Epithelial cell of prostate (primary cell): ENCODE data around the gene IRAK3.

Experiments used
- DNase-seq: peaks from one replicate; pipeline ENCODE4 v3.0.0-alpha.2; 2011; ENCODE audit warnings: low read depth, low spot score
- H3K27ac ChIP-seq: fragments of 450-650 bp; 2 replicates; pipeline ENCODE4 v1.5.1; 2017; ENCODE audit warnings: mild to moderate bottlenecking

Gene IRAK3

GRCh38 chr12:66188584-66189485 lies at the start of gene IRAK3:
Gene IRAK3 (plus strand): TSS chr12:66189214. CDS start chr12:66189300, 86 bp downstream.
- no peak for DNase-seq
- no peak within 1 kb of the TSS for H3K27ac ChIP-seq

GRCh38 chr12:66139328-66139727 lies 49.7 kb upstream of the IRAK3 start:
- no peak for DNase-seq
- H3K27ac ChIP-seq = no peak overlapping the region

- DNase-seq = no peak
- no peak overlapping the region for H3K27ac ChIP-seq
These were observed 48.3 kb upstream of the IRAK3 start for GRCh38 chr12:66140731-66141130.

GRCh38 chr12:66141299-66141698 lies 47.7 kb upstream of the IRAK3 start:
- no peak overlapping the region for H3K27ac ChIP-seq
- no peak for DNase-seq

GRCh38 chr12:66142826-66143225 lies 46.2 kb upstream of the IRAK3 start:
- no peak overlapping the region for H3K27ac ChIP-seq
- DNase-seq = no peak

GRCh38 chr12:66143868-66144267 lies 45.1 kb upstream of the IRAK3 start:
- DNase-seq = no peak
- H3K27ac ChIP-seq = no peak overlapping the region

GRCh38 chr12:66144791-66145754 lies 43.9 kb upstream of the IRAK3 start:
- no peak for DNase-seq
- peak overlapping the region; percentile 47 for H3K27ac ChIP-seq

- no peak overlapping the region for H3K27ac ChIP-seq
- DNase-seq = no peak
These were observed 39.2 kb upstream of the IRAK3 start for GRCh38 chr12:66149702-66150398.

GRCh38 chr12:66152732-66153131 lies 36.3 kb upstream of the IRAK3 start:
- H3K27ac ChIP-seq = no peak overlapping the region
- no peak for DNase-seq

- no peak for DNase-seq
- no peak overlapping the region for H3K27ac ChIP-seq
These were observed 34.2 kb upstream of the IRAK3 start for GRCh38 chr12:66154776-66155175.

- peak overlapping the region; percentile 25 for H3K27ac ChIP-seq
- no peak for DNase-seq
These were observed 32.4 kb upstream of the IRAK3 start for GRCh38 chr12:66156654-66157053.

GRCh38 chr12:66159123-66159522 lies 29.9 kb upstream of the IRAK3 start:
- peak overlapping the region; percentile 57 for H3K27ac ChIP-seq
- DNase-seq = no peak

- H3K27ac ChIP-seq = no peak overlapping the region
- DNase-seq = no peak
These were observed 28.3 kb upstream of the IRAK3 start for GRCh38 chr12:66160704-66161103.

GRCh38 chr12:66162701-66163100 lies 26.3 kb upstream of the IRAK3 start:
- no peak overlapping the region for H3K27ac ChIP-seq
- DNase-seq = no peak

GRCh38 chr12:66163289-66163688 lies 25.7 kb upstream of the IRAK3 start:
- H3K27ac ChIP-seq = no peak overlapping the region
- no peak for DNase-seq

GRCh38 chr12:66164349-66164821 lies 24.6 kb upstream of the IRAK3 start:
- H3K27ac ChIP-seq = no peak overlapping the region
- no peak for DNase-seq

GRCh38 chr12:66165141-66165540 lies 23.9 kb upstream of the IRAK3 start:
- H3K27ac ChIP-seq = no peak overlapping the region
- DNase-seq = no peak

GRCh38 chr12:66166561-66166960 lies 22.5 kb upstream of the IRAK3 start:
- H3K27ac ChIP-seq = no peak overlapping the region
- DNase-seq = no peak

GRCh38 chr12:66168410-66168809 lies 20.6 kb upstream of the IRAK3 start:
- no peak for DNase-seq
- peak overlapping the region; percentile 99 for H3K27ac ChIP-seq
